ENCODE results near the gene HPRT1.

Gene HPRT1

DNA sequence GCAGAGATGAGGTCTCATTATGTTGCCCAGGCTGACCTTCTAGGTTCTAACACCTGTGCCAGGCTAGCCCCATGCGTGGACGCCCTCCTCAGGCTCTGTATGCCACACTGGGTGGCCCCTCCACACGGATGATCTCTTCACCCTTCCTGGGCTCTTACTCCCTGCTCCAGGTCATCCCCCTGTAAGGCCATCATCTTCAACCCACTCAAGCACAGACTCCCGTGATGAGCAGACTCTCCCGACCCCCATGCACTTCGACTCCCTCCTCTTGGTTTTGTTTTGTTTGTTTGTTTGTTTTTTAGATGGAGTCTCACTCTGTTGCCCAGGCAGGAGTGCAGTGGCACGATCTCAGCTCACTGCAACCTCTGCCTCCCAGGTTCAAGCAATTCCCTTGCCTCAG lies 70.9 kb downstream of the HPRT1 start:
- no peak for TF ChIP-seq CTCF (IDR thresholded peaks at IDR 0.05; ENCODE audit: low read depth, low read length, missing control alignments)
- no peak for DNase-seq (ENCODE audit: low read depth)
- no peak overlapping the region for H3K4me3 ChIP-seq (ENCODE audit: low read depth, low read length)
- in situ Hi-C loops (cut with HindIII; ENCODE audit: low sequenced_read_pairs) = no loop called here

GRCh38 chrX:134533352-134533751 lies 73.4 kb downstream of the HPRT1 start:
- no peak overlapping the region for H3K4me3 ChIP-seq (ENCODE audit: low read depth, low read length)
- TF ChIP-seq CTCF (IDR thresholded peaks at IDR 0.05; ENCODE audit: low read depth, low read length, missing control alignments) = no peak
- no peak for DNase-seq (ENCODE audit: low read depth)
- in situ Hi-C loops (cut with HindIII; ENCODE audit: low sequenced_read_pairs) = no loop called here

DNA sequence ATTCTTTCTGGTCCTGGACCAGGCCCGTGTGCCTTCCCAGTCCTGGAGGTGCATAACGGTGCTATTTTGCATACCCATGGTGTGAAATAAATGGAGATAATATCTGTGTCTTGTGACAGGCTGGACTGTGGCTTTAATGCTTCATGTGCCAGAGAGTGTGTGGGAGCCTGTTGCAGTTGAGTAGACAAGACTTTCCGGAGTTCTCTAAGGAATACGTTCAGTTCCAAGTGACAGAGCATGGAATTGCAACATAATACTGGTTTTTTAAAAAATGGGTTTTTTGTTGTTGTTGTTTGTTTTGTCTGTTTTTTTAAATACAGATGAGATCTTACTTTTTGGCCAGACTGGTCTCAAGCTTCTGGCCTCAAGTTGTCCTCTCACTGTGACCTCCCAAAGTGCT lies 74.0 kb downstream of the HPRT1 start:
- DNase-seq (ENCODE audit: low read depth) = no peak
- no peak for TF ChIP-seq CTCF (IDR thresholded peaks at IDR 0.05; ENCODE audit: low read depth, low read length, missing control alignments)
- no peak overlapping the region for H3K4me3 ChIP-seq (ENCODE audit: low read depth, low read length)
- in situ Hi-C loops (cut with HindIII; ENCODE audit: low sequenced_read_pairs) = no loop called here

DNA sequence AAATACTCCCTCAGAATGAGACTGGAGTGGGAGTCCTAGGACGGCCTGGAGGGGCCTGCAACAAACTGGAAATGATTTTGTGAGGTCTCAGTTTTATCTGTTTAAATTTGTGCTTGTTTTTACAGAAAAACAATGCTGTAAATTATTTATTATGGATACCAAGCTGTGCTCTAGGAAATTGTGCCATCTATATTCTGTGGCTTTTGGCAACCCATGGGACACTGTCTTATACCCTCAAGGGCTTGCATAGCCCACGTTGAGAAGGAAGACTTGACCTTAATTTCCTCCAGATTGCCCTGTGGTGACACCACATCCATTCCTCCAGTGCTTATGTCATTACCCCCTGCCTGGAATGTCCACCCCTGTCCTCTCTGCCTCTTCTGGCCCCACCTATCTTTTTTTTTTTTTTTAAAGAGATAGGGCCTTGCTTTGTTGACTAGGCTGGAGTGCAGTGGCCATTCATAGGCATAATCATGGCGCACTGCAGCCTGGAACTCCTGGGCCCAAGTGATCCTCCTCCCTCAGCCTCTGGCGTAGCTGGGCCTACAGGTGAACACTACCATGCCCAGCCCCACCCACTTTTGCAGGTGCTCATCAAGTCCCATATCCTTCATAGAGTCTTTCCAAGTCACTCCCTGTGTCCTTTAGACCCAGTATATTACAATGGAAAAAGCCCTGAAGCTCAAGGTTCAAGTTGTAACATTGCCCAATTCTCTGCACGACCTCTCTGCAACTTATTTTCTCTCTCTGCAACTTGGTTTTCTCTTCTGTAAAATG lies 77.4 kb downstream of the HPRT1 start:
- no peak overlapping the region for H3K4me3 ChIP-seq (ENCODE audit: low read depth, low read length)
- DNase-seq (ENCODE audit: low read depth) = no peak
- TF ChIP-seq CTCF (IDR thresholded peaks at IDR 0.05; ENCODE audit: low read depth, low read length, missing control alignments) = no peak
- in situ Hi-C loops (cut with HindIII; ENCODE audit: low sequenced_read_pairs) = no loop called here

GRCh38 chrX:134538316-134538715 lies 78.4 kb downstream of the HPRT1 start:
- no peak for TF ChIP-seq CTCF (IDR thresholded peaks at IDR 0.05; ENCODE audit: low read depth, low read length, missing control alignments)
- no peak for DNase-seq (ENCODE audit: low read depth)

GRCh38 chrX:134541906-134542305 lies 81.9 kb downstream of the HPRT1 start:
- no peak overlapping the region for H3K4me3 ChIP-seq (ENCODE audit: low read depth, low read length)
- DNase-seq (ENCODE audit: low read depth) = no peak
- TF ChIP-seq CTCF (IDR thresholded peaks at IDR 0.05; ENCODE audit: low read depth, low read length, missing control alignments) = no peak
- in situ Hi-C loops (cut with HindIII; ENCODE audit: low sequenced_read_pairs) = no loop called here

More at GRCh38 chrX:134538316-134538715, 78.4 kb downstream of the HPRT1 start:
- in situ Hi-C loops (cut with HindIII; ENCODE audit: low sequenced_read_pairs) = no loop called here
- H3K4me3 ChIP-seq (ENCODE audit: low read depth, low read length) = no peak overlapping the region
